ENCODE results near the gene NKTR.
"Not testable (repeated sequence)": the region's sequence is repeated elsewhere in the genome, so short reads cannot be mapped to it uniquely, and the experiment has no call there.

GRCh38 chr3:42597098-42597497 is 3.4 kb upstream of the NKTR start:
- TF ChIP-seq CTCF, POLR2A (IDR thresholded peaks at IDR 0.05): not testable (repeated sequence)

All from right lobe of liver (tissue), 4 donors.